IPS DF 4.7 (cell line): Measurements from ENCODE around the gene ST6GAL1.
"Not testable (repeated sequence)": the region's sequence is repeated elsewhere in the genome, so short reads cannot be mapped to it uniquely, and the experiment has no call there.

Experiments
- DNase-seq: peaks from one replicate; pipeline ENCODE4 v3.0.0-alpha.2; 2013; ENCODE audit warnings: low spot score; ENCODE audit errors: extremely low read depth

Gene ST6GAL1

DNA sequence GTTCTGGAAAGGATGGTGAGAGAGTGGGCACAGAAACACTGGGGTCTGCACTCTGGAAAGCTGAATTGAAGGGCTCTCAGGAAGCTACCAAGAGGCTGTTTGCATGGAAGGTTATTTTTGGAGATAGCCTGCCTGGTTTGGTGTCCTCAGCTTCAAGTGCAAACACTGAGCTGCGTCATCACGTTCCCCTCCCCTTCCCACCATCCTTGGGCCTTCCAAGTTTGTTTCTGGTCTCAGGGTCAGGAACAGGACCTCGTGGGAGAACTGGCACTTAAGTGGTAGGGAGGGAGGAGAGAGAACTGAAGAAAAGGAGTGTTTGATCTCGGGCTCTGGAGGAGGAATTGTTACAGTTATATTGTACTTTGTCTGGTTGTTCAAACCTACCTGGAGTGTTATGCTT is 10.6 kb downstream of the ST6GAL1 start:
- no peak for DNase-seq

DNA sequence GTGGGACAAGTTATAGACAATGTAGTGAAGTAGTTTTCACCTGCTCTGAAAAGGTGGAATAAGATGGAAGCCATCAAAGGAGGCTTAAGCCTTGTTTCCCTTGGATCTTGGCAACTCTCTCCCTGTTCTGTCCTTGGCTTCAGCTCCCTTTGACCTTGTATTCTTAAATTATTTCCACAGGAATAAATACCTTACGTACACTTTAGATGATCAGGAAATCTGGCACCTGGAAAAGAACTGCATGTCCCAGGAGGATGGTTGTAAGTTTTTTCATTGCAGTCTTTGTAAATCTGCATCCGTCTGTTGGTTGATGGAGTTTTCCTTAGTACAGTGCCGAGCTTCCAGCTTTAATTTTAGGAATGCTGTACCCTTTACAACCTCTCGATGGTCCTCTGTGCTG is 11.8 kb downstream of the ST6GAL1 start:
- no peak for DNase-seq

DNA sequence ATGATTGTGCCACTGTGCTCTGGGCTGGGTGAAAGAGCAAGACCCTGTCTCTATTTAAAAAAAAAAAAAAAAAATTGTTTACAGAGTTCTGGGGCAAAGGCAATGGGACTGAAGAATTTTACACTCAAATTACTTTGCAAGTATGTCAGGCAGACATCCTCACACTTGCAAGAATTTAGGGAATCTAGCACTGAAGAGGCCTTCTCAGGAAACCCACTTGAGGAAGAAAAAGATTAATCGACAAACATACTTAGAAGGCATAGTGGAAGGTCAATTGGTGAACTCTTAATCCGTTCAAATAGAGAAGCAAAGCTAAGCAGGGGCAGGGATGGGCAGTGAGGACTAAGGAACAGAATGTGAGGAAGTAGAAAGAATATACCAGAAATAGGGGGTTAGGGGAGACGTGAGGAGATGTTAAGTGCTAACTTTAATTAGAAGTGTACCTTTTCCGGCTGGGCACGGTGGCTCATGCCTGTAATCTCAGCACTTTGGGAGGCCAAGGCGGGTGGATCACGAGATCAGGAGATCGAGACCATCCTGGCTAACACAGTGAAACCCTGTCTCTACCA is 15.0 kb downstream of the ST6GAL1 start:
- DNase-seq = no peak

DNA sequence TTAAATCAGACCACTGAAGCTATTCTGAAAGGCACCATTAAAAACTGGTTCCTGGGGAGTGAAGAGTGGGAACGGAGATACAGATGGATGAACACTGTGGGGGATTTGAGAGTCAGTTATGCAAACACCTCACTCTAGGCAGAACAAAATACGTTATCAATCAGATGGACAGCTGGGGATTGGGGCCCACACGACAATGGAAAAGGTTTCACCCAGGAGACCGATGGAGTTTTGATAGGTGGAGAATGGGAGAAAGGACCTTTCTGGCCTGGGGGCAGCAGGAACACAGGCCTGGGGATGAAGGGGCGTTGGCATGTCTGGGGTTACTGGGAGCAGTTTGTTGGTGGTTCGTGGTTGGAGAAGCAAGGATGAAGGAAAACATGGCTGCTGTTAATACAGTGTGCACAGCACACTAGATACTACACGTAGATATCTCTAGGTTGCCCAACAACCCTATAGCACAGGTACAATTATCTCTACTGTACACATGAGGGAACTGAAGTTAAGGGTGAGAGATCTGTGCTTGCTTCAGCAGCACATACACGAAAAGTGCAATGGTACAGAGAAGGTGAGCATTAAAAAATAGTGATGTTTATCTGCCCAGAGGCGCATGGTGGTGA is 16.5 kb downstream of the ST6GAL1 start:
- DNase-seq = no peak

DNA sequence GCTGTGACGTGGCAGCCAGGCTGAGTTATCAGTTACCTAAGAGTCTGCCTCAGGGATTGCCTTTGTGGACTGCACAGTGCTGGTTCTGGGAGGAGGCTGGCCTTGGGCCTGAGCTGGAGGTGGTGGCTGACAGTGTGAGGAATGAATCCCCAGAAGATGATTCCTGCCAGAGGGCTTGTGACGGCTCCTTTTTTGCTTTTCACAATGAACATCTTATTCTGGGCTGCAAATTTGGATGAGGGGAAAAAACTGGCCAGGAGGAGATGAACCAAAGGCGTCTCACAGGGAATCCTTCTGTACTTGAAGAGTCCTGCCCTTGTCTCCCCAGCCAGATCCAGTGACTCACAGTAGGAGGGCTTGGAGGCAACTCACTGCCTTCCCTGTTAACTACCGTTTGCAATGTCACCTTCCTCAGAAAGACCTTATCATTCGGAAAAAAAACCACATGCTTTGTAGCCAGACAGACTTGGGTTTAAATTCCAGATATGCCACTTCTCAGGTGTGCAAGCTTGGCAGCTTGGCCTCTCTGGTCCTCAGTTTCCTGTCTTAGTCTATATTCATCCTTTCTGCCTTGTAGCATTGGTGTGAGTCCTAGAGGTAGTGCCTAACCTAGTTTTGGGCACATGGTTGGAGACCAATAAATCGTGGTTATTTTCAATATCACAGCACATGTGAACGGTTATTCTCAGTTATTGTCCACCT is 19.1 kb downstream of the ST6GAL1 start:
- DNase-seq = no peak

DNA sequence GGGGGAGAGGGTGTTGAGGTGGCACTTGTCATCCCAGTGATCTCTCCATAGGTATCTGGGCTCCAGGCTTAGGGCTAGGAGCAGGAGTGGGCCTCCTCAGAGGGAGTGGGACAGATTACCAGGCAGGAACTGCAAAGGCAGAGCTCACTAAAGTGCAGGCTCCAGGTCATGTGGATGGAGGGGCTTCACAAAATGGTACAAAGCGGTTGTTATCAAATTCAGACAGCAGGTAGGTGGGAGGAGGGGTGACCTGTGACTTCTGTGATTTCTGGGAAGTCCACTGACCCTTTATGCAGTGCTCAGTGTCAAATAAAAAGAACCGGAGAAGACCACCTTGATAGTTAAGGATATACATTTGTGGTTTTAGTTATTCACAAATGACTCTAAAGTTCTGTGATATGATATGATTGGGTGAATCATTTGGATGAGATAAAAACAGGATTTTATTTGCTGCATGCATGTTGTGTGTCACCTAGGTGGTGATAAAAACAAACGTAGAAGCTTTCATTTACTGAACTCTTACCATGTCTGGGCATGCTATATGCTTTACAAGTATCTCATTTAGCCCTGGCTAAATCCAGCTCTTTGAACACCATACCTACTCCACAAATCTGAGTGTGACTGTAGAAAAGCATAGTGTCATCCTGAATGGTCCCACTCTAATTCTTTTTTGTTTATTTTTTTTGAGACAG is 20.2 kb downstream of the ST6GAL1 start:
- no peak for DNase-seq

DNA sequence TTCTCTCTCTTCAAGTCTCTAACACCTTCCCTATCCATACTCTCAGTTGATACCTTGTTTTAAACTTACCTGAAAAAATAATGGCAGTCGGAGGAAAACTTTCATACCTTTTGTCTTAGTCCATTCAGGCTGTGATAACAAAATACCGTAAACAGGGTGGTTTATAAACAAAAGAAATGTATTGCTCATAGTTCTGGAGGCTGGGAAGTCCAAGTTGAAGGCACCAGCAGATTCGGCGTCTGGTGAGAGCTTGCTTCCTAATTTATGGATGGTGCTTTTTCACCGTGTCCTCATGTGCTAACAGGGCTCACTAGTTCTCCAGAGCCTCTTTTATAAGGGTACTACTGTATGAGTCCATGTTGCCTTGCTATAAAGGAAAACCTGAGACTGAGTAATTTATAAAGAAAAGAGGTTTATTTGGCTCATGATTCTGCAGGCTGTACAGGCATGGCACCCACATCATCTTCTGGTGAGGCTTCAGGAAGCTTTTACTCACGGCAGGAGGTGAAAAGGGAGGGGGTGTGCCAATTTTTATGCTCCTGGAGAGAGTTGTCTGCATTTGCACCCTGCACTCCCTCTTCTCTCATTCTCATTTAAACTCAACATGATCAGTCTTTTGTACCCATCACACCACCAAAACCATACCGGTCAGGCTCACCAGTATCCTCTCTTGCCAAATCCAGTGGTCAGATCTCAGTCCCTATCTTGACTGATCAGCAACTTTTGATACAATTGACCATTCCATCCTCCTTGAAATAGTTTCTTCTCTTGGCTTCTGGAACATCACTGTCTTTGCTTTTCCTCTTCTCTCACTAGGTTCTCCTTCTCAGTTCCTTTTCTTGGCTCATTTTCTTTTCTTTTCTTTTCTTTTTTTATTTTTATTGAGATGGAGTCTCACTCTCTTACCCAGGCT is 21.6 kb downstream of the ST6GAL1 start:
- DNase-seq = no peak

DNA sequence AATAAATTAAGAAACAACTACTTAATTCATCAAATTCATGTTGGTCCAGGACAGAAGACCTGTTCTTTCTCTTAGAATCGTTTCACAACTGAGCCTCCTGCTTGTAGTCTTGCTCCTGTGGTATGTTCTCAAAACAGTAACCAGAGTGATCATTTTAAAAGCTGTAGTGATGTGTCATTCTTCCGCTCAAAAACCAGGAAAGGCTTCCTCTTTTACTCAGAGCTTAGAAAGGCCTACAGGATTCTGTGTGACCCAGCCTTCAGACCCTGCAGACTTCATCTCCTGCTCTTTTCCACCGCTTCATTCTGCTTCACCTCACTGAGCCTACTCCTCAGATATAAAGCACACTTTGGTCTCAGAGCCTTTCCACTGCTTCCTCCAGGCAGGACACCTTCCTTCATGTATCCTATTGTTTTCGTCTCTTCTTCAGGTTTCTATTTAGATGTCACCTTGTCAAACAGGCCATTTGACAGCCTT is 22.7 kb downstream of the ST6GAL1 start:
- no peak for DNase-seq

DNA sequence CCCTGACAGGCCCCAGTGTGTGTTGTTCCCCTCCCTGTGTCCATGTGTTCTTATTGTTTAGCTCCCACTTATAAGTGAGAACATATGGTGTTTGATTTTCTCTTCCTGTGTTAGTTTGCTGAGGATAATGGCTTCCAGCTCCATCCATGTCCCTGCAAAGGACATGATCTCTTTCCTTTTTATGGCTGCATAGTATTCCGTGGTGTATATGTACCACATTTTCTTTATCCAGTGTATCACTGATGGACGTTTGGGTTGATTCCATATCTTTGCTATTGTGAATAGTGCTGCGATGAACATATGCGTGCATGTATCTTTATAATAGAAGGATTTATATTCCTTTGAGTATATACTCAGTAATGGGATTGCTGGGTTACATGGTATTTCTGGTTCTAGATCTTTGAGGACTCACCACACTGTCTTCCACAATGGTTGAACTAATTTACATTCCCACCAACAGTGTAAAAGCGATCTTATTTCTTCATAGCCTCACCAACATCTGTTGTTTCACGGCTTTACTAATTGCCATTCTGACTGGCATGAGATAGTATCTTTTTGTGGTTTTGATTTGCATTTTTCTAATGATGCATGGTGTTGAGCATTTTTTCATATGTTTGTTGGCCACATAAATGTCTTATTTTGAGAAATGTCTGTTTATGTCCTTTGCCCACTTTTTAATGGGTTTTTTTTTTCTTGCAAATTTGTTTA is 23.8 kb downstream of the ST6GAL1 start:
- DNase-seq = not testable (repeated sequence)

DNA sequence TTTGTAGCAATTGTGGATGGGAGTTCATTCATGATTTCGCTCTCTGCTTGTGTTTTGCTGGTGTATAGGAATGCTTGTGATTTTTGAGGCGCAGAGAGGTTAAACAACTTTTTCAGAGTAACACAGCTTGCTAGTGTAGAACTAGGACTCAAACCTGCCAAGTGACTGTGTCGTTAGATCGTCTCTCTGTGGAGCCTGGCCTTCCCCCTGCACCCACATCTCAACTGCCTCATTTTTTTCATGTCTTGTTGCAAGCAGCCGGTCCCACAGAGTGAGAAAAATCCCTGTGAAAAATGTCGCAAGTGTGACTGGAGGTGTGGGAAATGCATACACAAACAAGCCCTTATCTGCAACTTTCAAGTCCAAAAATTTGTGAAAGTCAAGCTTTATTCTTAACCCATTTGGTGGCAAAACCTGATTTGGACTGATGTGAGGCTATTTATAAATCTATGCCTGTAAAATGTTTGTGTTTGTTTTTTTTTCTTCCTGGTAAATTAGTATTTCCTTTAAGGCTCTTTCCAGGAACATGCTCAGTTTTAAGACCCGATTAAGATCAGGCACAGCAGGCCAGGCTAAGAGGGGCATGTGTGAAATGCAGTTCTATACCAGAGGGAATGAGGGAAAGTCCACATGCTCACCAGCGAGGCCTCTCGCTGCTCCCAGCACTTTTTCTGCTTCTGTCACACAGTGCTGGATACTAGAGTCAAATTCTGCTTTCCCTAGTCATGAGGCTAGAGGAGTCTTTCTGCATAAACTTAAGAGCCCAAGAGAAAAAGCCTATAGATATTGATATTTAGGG is 25.8 kb downstream of the ST6GAL1 start:
- no peak for DNase-seq

DNA sequence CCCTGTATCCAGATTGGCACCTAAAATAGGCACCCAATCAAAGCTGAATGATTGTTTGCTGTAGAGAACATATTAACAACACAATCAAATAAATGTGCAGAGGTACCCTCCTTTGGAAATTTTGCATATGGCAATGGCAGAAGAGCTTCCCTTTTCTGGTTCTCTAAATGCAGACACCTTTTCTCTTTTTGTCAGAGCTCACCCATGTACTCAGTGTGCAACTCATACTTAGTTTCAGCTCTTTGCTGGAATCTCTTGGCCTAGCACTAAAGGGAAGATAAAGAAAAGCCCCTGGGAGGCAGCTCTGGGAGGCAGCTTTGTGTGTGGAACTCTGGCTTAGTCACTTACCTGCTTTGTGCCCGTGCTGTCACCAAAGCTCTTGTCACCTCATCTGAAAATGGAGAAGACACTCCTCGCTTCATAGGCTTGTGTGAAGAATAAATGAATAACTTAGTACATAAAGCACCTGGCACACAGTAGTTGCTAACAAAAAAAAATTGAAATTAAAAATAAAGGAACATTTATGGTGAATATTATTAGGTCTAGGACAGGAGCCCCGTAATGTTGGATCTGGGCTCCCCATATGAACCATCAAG is 28.8 kb downstream of the ST6GAL1 start:
- DNase-seq = no peak

DNA sequence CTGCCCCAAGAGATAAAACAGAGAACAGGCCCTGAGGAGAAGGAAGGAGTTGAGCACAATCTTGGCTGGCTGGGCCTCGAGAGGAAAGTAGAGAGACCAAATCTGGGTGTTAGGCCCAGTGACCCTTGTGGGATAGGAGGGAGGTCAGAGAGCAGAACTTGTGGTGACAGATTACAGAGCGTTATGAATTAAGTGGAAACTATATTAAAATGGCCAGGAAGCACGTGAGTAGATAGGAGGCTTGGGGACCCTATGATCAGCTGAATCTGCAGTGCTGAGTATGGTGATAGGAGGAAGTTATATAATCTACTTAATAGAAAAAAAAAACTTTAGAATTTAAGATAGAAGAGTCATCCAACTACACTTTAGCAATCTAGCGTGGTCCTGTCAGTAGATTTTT is 30.0 kb downstream of the ST6GAL1 start:
- no peak for DNase-seq

DNA sequence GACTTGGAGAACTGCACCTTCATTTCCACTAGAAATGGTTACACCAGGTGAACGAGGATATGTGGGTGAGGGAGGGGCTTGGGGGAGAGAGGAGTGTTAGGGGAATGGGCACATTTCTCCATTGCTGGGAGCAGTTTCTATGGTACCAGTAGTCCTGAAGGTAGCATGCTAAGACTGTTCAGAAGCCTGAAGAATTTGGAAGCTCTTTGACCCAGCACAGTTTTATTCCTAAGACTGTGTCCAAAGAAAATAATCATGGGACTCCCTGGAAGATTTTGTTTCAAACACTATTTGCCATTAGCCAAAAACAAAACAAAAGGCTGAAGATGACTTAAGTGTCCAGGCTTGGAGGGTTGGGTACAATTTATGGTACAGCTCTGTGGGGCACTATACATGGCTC is 32.1 kb downstream of the ST6GAL1 start:
- no peak for DNase-seq

DNA sequence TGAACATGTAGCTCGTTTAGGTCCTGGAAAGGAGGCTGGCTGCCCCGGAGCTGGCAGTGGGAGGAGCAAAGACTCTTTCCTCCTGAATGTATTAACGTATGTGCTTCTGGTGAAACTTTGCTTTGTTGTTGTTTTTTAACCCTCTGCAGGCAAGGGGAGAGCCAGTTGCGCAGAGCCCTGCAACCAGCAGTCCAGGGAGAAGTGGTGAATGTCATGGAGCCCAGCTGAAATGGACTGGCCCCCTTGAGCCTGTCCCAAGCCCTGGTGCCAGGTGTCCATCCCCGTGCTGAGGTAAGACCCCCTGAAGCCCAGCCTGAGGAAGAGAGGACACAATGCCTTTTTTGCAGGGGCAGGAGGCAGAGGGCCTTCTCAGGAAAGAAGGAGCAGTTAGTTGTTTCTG is 33.3 kb downstream of the ST6GAL1 start:
- DNase-seq = no peak

DNA sequence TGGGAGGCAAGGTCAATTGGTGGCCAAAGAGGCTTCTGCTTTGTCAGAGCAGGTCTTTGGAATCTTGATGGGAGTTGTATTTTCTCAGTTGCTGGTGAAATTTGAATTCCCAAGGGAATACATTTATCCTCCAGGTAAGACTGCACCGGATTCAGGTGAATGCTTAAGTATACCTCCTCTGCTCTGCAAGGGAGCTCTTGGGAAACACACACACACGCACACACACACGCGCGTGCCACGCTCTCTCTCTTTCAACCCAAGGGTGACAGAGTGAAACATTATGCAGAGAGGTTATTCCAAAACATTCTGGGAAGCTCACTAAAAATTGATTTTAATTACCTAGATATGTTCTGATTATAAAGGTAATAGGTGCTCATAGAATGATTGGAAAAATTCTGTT is 33.7 kb downstream of the ST6GAL1 start:
- no peak for DNase-seq

DNA sequence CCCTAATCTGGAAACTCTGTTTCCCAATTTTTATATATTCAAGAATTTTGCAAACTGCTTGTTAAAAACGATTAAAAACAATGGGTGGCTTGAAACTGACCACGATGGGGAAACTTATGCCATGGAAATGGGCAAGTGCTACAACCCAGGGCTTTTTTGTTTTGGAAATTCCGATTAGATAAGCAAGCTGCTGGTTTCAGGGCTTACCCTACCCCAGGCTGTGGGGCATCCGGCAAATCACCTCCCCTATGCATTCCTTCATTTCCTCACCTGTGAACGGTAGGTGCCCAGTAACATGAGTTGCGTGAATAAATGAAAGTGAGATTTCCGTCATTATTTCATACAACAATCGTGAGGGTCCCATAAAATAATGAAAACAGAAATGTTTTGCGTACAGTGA is 34.3 kb downstream of the ST6GAL1 start:
- DNase-seq = no peak

DNA sequence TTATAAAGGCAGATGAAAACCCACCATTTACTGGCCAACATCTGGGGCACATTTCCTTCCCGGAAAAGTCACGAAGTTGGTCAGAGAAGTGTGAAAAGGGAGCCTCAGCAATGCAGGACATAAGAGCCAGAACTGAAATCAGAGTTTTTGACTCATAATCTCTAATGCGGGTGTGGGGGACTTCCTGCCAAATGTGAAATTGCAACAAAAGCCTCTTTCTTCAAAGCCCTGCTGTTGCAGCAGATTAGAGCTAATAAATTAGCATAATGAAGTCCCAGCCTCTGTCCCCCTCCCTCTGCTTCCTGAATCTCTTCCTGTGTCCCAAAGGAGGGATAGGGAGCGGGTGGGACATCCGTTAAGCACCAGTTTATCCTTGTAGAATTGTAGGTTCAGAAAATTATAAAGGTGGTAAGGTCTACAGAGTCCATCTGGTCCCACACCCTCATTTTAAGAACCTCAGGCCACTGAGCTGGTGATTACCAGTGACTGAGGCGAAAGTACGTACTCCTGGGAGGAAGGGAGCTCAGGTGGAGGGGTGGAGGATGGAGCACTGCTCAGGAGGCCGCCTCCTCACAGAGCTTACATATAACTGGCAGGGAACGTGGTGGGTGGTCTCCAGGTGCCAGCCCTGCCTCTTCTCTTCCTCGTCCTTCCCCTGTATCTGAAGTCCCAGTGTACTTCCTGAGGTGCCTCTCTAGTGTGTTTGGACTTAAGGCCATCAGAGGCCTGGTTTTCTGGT is 35.0 kb downstream of the ST6GAL1 start:
- DNase-seq = no peak

DNA sequence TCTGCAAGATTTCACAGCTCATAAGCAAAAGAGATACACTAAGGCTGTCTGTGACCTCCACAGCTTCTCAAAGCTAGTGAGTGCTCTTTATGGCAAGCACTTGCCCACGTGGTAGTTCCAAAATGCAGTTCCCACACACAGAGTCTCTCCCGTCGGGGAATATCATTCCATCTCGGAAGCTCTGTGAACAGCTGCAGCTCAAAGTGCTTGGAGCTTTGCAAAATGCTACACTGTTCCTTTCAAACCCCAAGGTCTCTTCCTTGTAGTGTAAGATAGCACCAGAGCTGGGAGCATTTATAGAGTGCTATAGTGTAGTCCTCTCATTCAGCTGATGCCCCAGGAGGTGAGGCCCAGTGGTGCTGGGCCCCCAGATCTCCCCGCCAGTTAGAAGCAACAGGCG is 36.1 kb downstream of the ST6GAL1 start:
- DNase-seq = no peak

DNA sequence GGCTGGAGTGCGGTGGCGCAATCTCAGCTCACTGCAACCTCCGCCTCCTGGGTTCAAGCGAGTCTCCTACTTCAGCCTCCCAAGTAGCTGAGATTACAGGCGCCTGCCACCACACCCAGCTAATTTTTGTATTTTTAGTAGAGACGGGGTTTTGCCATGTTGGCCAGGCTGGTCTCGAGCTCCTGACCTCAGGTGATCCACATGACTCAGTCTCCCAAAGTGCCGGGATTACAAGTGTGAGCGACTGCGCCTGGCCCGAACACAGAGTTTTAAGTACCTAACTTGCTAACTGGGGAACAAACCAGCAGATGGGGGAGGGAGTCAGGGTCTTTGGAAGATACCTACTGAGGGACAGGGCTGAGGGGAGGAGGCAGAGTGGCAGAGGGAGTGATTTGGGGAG is 36.9 kb downstream of the ST6GAL1 start:
- DNase-seq = not testable (repeated sequence)
